ENCODE measurements around the gene INAFM2.

Gene INAFM2

DNA sequence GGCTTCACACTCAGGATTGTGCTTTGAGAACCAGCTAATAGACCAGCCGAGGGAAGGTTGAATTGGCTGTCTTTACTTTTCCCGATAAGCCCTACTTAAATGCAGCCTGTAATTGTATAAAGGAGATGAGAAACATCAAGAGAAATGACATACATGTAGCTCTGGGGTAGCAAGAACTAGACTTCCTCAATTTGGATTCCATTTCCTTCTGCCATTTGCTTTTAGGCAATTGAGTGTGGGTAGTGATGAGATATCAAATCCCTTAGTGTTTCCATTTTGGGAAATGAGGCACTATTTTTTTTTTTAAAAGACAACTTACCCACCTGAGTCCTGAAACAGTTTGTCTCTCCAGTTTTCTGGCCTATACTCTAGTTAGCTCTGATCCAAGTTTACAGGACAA is 2.2 kb downstream of the INAFM2 start:
- TF ChIP-seq, protein P1, sequence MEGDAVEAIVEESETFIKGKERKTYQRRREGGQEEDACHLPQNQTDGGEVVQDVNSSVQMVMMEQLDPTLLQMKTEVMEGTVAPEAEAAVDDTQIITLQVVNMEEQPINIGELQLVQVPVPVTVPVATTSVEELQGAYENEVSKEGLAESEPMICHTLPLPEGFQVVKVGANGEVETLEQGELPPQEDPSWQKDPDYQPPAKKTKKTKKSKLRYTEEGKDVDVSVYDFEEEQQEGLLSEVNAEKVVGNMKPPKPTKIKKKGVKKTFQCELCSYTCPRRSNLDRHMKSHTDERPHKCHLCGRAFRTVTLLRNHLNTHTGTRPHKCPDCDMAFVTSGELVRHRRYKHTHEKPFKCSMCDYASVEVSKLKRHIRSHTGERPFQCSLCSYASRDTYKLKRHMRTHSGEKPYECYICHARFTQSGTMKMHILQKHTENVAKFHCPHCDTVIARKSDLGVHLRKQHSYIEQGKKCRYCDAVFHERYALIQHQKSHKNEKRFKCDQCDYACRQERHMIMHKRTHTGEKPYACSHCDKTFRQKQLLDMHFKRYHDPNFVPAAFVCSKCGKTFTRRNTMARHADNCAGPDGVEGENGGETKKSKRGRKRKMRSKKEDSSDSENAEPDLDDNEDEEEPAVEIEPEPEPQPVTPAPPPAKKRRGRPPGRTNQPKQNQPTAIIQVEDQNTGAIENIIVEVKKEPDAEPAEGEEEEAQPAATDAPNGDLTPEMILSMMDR (IDR thresholded peaks at IDR 0.05), result no peak

DNA sequence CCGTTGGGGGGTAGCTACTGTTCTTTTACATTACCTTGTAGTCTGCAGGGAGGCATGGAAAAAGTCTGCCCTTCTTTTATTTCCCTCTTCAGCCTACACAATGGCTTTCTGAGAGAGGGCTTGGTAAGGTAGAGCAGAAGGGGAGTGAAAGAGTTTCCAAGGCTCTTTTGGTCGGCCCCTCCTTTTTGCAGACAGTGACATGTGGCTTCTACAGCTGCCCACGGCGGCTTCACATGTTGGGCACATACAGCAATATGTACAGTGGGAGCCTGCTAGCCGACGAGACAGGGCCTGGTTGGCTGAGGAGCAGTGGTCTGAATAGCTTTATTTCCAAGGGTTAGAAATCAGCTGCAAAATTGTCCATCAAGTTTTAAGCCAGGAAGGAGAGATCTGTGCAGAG is 4.0 kb downstream of the INAFM2 start:
- TF ChIP-seq, protein P1 (IDR thresholded peaks at IDR 0.05), result no peak

DNA sequence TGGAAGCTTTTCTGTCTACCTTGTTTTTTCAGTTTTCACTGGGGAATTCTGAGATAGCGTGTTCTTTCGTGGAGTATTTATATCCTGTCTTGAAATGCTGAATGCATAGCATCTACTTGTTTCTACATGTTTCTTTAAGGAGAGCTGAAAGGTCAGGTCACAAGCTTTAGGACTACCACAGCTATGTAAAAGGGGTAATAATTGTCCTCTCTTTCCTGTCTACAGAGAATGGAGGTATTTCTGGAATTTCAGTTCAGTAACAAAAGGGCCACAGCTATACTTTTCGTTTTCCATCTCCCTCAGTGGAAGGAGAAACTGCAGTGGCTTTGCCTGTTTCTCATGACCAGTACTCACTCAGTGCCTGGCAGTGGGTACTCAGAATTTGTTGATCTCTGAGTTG is 4.7 kb downstream of the INAFM2 start:
- TF ChIP-seq, protein P1 (IDR thresholded peaks at IDR 0.05), result no peak

DNA sequence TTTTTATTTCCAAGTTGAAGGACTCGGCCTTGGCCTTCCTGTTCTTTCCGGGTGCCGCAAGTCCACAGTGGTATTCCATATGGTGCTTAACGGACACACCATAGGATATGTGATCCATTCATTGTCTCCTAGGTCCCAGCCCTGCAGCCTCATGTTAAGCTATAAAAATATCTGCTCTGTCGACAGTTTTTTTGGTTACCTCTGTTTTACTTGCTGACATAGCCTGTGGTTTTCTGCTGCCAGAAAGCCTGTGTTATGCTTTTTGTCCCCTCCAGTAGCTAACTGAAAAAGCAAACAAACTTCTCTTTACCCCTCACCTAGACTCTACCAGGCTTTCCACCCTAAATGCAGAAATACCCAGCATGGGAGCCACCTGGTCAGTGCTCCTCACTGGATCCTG is 5.3 kb downstream of the INAFM2 start:
- TF ChIP-seq, protein P1 (IDR thresholded peaks at IDR 0.05), result no peak

DNA sequence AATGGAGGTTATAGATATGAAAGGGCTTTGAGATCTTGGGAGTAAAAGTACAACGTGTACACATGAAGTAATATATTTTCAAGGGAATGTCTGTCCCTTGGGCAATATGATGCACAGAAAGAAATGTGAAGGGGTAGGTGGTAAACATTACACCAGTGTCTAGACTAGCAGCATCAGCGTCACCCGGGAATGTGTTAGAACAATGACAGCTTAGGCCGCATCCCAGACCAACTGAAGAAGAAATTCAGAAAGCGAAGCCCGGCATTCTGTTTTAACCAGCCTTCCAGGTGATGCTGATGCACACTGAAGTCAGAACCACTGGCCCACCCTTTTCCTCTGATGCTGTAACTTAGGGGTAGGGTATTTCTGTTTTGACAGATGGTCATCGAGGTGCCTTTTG is 6.3 kb downstream of the INAFM2 start:
- TF ChIP-seq, protein P1 (IDR thresholded peaks at IDR 0.05), result no peak

DNA sequence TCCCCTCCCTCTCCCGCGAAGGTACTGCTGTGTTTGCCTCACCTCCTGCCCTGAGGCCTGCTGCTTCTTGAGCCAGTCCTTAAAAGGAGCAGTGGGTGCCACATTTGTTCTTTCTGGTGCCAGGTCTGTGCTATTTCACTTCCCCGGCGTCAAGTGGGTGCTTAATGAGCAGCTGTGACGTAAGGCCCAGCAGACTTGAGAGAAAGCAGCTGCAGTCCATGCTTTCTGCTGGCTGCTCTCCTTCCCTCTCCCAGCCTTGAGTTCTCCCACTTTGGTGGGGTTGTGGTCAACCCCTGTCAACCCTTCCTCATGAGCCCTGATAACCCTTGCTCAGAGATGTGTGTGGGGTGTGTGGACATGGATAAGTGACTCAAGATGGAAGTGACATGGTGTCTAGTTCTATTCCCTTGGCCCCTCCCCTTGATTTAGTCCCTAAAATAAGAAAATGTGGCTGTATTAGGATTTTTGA is 6.9 kb downstream of the INAFM2 start:
- TF ChIP-seq, protein P1 (IDR thresholded peaks at IDR 0.05), result no peak

DNA sequence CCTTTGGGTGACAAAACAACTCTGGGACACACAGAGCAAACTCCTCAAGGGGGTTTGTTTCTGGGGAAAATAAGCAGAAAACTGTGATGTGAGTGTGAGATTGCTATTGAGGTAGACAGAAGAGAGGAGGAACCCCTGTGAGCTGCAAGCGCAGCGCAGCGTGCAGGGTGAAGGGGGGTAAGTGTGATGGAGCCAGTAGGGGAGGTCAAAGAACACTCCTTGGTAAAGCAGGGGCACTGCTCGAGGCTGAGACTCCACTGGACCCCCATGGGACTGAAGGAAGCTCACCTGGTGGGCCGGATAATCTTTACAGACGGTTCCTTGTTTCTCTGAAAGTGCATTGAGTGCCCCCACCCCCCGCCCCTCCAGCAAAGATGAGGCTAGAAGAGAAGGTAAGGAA is 7.5 kb downstream of the INAFM2 start:
- TF ChIP-seq, protein P1 (IDR thresholded peaks at IDR 0.05), result no peak

DNA sequence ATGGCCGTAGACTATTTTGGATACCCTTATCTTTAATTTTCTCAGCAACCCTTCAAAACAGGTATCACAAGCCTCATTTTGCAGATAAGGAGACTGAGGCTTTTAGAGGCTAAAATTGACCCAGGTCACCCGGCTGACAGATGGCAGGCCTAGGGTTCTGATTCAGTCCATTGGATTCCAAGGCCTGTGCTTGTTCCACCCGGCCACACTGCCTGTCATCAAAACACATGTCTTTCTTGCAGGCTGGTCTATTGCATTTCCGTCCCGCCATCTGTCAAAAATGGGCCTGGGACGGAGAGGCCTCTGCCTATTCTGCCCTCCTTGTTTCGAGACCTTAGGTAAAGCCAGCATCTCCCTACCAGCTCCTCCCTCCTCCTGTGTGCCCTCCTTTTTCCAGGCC is 8.1 kb downstream of the INAFM2 start:
- TF ChIP-seq, protein P1 (IDR thresholded peaks at IDR 0.05), result no peak
